HG03175 (cell line): ENCODE data around the gene PRKCB.
"Not testable (repeated sequence)": the region's sequence is repeated elsewhere in the genome, so short reads cannot be mapped to it uniquely, and the experiment has no call there.

Experiments used
- ATAC-seq: cut with Tn5 transposase; IDR thresholded peaks from one replicate; pipeline ENCODE4 v1.9.1; 2021; ENCODE audit warnings: mild to moderate bottlenecking, moderate library complexity; ENCODE audit not compliant: unreplicated experiment

The PRKCB gene

GRCh38 chr16:23996258-23996955, 160.6 kb downstream of the PRKCB start:
- no peak for ATAC-seq

DNA sequence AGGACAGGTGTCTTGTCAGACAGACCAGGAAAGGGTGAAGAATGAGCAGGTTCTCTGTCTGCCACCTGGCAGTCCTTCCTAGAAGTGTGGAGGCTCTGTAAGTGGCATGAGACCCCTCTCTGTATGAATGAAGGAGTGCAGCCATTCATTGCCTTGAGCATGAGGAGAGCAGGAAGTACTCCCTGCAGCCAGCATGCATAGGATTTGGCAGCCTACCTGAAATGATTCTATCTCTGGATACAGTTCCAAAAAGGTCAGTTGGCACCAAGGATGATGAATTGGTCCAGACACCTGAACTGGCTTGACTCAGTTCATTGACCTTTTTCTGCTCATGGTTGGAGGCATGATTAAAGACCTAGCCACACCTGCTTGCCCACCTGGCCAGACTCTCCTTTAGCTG, 163.0 kb downstream of the PRKCB start:
- no peak for ATAC-seq

DNA sequence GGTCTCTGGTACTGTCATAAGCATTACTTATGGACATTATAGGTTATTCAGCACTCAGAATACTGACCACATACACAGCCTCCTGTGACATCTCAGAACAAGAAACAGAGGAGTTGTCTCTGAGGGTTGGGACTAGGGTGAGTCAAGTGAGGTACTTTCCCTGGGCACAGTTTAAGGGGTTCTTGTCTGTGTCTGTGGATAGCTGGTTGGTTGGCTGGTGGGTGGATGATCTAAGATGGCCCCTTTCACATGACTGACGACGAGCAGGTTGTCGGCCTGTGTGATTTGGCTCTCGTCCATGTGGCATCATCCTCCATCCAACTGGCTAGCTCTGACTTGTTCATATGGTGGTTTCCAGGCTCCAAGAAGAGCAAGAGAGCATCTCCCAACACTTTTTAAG, 163.9 kb downstream of the PRKCB start:
- no peak for ATAC-seq

GRCh38 chr16:24001710-24002109, 165.9 kb downstream of the PRKCB start:
- ATAC-seq: no peak

- ATAC-seq: no peak
These were observed 166.8 kb downstream of the PRKCB start for GRCh38 chr16:24002619-24003018.

GRCh38 chr16:24005577-24005976, 169.8 kb downstream of the PRKCB start:
- no peak for ATAC-seq

DNA sequence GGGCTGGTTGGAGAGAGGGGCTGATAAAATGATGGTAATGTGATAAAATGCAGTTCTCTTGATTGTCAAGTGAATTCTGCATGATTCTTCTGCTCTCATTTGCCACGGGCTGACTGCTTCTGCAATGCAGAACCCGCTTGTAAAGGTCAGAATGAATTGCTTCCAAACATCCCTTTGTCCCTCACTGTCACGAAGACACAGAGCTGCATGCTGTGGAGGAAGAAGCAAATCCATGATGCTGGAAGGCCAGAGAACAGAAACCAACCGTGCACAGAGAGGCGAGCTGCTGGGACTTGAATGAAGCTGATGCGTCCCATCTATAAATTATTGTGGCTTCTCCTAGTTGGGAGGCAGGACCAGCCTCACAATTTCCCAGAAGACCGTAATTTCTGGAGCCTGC, 171.6 kb downstream of the PRKCB start:
- ATAC-seq: no peak

- no peak for ATAC-seq
These were observed 172.2 kb downstream of the PRKCB start for GRCh38 chr16:24007934-24008333.

GRCh38 chr16:24009098-24009497, 173.3 kb downstream of the PRKCB start:
- ATAC-seq: no peak

DNA sequence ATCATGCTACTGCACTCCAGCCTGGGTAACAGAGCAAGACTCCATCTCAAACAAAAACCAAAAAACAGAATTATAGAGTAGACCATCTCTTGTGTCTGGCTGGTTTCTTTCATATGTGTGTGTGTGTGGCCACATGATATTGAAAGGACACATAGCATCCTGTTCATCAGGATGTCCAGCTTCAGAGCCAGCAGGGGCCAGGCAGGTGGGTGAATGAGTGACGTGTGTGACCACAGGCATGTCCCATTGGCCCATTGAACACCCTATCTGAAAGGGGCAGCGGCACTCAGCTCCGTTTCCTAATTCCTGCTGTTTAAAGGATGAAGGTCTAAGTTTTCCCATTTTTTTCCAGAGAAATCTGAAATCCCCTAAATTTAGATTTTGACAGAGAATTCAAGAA, 174.2 kb downstream of the PRKCB start:
- no peak for ATAC-seq

DNA sequence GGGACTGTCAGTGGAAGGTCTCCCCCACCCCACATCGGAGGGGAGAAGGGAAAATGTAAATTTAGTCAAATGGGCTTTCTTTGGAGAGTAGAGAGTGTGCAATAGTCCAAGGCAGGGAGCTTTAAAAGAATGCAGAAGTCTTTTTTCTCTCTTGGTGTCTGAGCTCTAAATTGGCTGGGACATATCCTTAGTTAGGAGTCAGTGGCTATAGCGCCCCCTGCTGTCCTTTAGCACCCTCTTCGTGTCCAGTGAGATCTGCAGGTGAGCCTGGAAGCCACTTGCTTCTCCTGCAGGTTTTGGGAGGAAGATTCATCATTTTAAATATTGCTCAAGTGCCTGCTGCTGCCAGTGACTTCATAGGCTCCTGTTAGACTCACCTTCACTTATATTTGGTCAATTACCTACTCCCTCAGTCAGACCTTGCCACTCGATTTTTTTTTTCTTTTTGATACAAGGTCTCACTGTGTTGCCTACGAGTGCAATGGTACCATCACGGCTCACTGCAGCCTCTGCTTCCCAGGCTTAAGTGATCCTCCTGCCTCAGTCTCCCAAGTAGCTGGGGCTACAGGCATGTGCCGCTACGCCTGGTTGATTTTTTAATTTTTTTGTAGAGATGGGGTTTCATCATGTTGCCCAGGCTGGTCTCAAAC, 174.8 kb downstream of the PRKCB start:
- no peak for ATAC-seq

GRCh38 chr16:24011237-24011636, 175.5 kb downstream of the PRKCB start:
- no peak for ATAC-seq

- ATAC-seq: no peak
These were observed 177.4 kb downstream of the PRKCB start for GRCh38 chr16:24013054-24013636.

- ATAC-seq: peak; percentile 98
These were observed 178.3 kb downstream of the PRKCB start for GRCh38 chr16:24013864-24014645.

DNA sequence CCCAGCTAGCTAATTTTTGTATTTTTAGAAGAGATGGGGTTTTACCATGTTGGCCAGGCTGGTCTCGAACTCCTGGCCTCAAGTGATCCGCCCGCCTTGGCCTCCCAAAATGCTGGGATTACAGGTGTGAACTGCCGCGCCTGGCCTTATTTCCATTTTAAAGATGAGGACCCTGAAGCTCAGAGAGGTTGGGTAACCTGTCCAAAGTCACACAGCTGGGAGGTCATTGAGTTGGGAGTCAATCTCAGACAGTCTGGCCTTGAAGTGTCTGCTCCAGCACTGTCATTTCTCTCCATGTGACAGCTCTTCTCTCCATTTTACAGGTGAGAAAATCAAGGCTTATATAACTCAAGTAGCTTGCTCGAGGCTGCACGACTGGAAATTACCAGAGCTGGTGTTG, 179.2 kb downstream of the PRKCB start:
- not testable (repeated sequence) for ATAC-seq

- no peak for ATAC-seq
These were observed 180.1 kb downstream of the PRKCB start for GRCh38 chr16:24015923-24016322.

DNA sequence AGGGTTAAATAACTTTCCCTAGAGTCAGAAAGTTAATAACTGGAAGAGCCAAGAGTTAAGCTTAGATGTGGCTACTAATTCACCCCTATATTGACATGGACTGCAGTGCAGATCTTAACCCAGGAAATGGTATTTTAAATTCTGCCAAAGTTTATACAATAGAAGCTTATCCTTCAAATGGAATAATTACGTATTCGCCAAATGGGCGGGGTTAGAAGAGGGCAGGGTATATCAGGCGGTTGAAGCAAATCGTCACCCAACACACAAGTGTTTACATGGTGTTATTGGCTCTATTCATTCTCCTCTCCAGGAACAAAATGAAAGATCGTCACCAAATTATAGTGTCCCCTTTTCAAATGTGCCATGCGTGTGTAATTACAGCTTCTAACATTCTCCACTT, 182.7 kb downstream of the PRKCB start:
- ATAC-seq: no peak

- no peak for ATAC-seq
These were observed 187.0 kb downstream of the PRKCB start for GRCh38 chr16:24022797-24023196.

GRCh38 chr16:24023621-24024020, 187.8 kb downstream of the PRKCB start:
- ATAC-seq: no peak

DNA sequence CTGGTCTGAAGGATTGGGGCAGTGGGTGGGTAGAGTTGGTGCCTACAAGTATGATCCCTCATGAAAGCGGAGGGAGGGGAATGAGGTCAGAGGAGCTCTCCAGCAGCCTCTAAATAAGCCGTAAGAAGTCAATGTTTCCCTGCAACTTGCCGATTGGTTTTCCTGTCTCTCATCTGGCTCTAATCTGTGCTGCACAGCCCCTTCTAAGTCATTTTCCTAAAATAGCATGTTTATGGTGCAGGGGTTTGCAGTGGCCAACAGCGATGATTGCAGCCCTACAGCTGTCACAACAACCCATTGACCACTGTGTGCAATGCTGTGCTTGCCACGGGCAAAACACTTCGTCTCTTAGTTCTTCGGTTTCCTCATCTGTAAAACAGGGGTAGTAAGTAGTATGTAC, 189.2 kb downstream of the PRKCB start:
- no peak for ATAC-seq

- no peak for ATAC-seq
These were observed 191.7 kb downstream of the PRKCB start for GRCh38 chr16:24027466-24027865.

DNA sequence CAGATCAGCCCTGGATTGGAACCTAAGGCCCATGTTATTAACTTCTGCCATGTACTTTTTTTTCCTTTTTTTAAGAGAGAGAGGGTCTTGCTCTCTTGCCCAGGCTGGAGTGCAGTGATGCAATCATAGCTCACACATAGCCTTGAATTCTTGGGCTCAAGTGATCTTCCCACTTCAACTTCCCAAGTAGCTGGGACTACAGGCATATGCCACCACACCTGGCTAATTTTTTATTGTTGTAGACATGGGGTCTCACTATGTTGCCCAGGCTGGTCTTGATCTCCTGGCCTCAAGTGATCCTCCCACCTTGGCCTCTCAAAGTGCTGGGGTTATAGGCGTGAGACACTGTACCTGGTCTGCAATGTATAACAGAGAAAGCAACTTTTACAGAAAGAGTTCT, 194.1 kb downstream of the PRKCB start:
- ATAC-seq: not testable (repeated sequence)
